Left ventricle myocardium inferior (tissue), 1 donor: Measurements from ENCODE around the gene SNN. TPM values are rescaled to one million over a fixed set of nuclear protein-coding genes. Genes with fewer than 3 reads are reported as not detected.

Experiments used
- DNase-seq: peaks from one replicate; pipeline ENCODE4 v3.0.0-alpha.2; 2020
- H3K27ac ChIP-seq: fragments of 200-600 bp; replicated peaks from 2 replicates; pipeline ENCODE4 v1.8.0; 2021
- H3K27me3 ChIP-seq: fragments of 200-600 bp; 2 replicates; pipeline ENCODE4 v1.8.0; 2021; ENCODE audit warnings: low read depth
- H3K36me3 ChIP-seq: fragments of 200-600 bp; 2 replicates; pipeline ENCODE4 v1.8.0; 2021
- H3K4me1 ChIP-seq: fragments of 200-600 bp; 2 replicates; pipeline ENCODE4 v1.8.0; 2021
- H3K4me3 ChIP-seq: fragments of 200-600 bp; 2 replicates; pipeline ENCODE4 v1.8.0; 2021; ENCODE audit warnings: mild to moderate bottlenecking, moderate library complexity
- H3K9me3 ChIP-seq: fragments of 200-600 bp; replicated peaks from 2 replicates; pipeline ENCODE4 v1.8.0; 2021
- intact Hi-C: fragments of 100-400 bp; cut with micrococcal nuclease; formaldehyde crosslinking; loops from one replicate; pipeline ENCODE4 v1.11.0; 2022
- total RNA-seq: library from RNA; stranded (reverse); fragmentation: NEBNext Ultra II Directional; extraction: Animal tissue kit (Norgen Biotek cat#: 25700); gene quantifications from one replicate; pipeline ENCODE4 v1.2.1, GENCODE V29; 2021
- TF ChIP-seq, protein P1 (sequence below): fragments of 200-600 bp; IDR thresholded peaks from 2 replicates; pipeline ENCODE4 v1.8.0; 2021; ENCODE audit warnings: antibody characterized with exemption, mild to moderate bottlenecking, borderline replicate concordance
- donor health status: DM: no; HTN: yes; CAD: no; lungs with severe emphysema.

SNN gene
- total RNA-seq, 1 donor from 2014 or later, result 28.2 TPM

DNA sequence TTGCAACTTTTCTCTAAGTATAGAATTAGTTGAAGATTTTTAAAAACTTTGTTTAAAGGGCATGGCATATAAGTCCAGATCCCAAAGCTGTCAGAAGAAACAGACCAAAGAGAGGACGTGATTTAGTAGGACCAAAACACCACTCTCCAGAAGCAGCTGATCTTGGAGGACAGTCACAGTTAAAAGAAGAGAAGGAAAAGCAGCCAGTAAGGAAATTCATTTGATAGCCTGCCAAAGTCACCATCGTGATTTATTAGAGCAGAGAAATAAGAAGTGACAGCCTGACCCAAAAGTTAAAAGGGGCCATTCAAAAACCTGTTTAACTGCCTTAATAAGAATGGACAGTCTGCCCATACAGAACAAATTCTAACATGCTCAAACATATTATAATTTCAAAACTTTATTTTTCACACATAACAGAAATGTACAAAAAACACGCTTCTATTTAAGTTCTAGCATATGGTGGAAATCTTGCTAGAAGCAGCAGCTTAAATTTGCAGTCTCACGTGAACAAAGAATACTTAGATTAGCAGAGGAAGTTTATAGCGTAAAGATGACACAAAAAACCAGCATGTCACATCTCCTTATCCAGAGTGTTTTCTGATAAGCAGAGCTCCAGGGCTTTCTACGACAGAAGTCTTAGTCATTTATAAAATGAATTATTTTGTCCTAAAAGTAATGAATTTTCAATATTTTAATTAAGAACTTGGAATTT, 37.2 kb downstream of the SNN start:
- Histone ChIP-seq H3K36me3 (peaks cover 17% of the 10 kb centered on the region), H3K4me1 (peaks cover 56% of the 10 kb centered on the region), H3K27ac (peak overlapping the region; percentile 86)

DNA sequence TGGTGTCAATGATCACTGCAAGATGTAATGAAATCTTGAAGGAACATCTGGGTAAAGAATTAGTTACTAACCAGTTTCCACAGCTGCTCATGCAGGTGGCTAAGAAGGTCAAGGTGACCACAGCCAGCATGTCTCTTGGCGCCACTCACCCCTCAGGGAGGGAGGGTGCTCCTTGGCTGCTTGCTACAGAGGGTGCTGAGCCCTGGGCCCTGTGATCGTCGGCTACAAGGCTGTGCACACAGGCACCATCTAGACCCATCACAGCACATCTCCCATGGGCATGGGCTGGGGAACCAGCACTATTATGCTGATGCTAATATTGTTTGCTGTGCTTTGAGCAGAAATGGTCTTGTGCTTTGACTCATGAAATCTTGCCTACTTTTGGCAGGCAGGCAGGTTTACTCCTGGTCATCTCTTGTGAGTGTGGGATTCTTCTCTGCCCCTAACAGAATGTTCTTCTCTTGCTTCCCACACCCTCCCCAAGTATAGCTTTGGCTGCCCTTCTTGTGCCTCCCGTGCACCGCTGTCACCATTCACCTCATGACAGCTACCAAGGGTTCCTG, 38.0 kb downstream of the SNN start:
- Histone ChIP-seq H3K4me3 (no peak overlapping the region), H3K4me1 (peaks cover 62% of the 10 kb centered on the region), H3K36me3 (peaks cover 16% of the 10 kb centered on the region), H3K27me3 (no peaks in the 10 kb centered on the region), H3K9me3 (no peaks in the 10 kb centered on the region), H3K27ac (peak overlapping the region; percentile 86)
- TF ChIP-seq, protein P1, sequence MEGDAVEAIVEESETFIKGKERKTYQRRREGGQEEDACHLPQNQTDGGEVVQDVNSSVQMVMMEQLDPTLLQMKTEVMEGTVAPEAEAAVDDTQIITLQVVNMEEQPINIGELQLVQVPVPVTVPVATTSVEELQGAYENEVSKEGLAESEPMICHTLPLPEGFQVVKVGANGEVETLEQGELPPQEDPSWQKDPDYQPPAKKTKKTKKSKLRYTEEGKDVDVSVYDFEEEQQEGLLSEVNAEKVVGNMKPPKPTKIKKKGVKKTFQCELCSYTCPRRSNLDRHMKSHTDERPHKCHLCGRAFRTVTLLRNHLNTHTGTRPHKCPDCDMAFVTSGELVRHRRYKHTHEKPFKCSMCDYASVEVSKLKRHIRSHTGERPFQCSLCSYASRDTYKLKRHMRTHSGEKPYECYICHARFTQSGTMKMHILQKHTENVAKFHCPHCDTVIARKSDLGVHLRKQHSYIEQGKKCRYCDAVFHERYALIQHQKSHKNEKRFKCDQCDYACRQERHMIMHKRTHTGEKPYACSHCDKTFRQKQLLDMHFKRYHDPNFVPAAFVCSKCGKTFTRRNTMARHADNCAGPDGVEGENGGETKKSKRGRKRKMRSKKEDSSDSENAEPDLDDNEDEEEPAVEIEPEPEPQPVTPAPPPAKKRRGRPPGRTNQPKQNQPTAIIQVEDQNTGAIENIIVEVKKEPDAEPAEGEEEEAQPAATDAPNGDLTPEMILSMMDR, result no peak
- DNase-seq, result peak; percentile 38
- intact Hi-C loops, result no loop called here

More for the DNA sequence above, 37.2 kb downstream of the SNN start:
- H3K27me3 ChIP-seq, result no peaks in the 10 kb centered on the region
- intact Hi-C loops, result no loop called here
- DNase-seq, result no peak
- TF ChIP-seq, protein P1, result no peak
- no peak overlapping the region for H3K4me3 ChIP-seq
- H3K9me3 ChIP-seq, result no peaks in the 10 kb centered on the region

DNA sequence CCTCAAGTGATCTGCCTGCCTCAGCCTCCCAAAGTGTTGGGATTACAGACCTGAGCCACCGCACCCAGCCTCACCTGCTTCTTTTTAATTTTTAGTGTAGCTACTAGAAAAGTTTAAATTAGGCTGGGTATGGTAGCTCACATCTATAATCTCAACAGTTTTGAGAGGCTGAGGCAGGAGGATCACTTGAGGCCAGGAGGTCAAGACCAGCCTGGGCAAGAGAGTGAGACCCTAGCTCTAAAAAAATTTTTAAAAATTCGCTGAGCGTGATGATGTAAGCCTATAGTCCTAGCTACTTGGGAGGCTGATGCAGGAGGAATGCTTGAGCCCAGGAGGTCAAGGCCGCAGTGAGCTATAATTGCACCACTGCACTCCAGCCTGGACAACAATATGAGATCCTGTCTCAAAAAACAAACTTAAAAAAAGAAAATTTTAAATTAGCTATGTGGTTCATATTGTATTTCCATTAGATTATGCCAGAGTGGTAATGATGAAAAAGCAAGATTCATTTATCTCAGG, 39.5 kb downstream of the SNN start:
- intact Hi-C loops, result no loop called here
- H3K4me3 ChIP-seq, result no peak overlapping the region
- DNase-seq, result no peak
- H3K9me3 ChIP-seq, result no peaks in the 10 kb centered on the region
- no peaks in the 10 kb centered on the region for H3K27me3 ChIP-seq
- TF ChIP-seq, protein P1, result no peak
- H3K4me1 ChIP-seq, result peaks cover 72% of the 10 kb centered on the region
- H3K36me3 ChIP-seq, result peaks cover 16% of the 10 kb centered on the region
- peak overlapping the region; percentile 86 for H3K27ac ChIP-seq

DNA sequence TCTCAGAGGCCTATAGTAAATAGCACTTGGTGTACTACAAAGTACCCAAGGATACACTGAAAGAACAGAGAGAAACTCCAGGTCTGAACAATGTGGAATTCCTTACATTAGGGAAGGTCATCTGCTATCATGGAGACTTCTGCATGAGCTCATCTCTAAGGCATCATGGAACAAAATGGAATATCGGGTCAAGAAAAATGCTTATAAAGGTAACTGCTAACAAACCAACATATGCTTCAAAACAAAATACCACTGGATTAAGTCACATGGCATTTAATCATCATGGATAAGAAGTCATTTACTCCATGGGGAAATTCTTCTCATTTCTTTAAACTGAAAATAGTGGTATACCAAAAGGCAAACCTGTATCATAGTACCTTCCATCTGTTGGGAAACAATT, 40.2 kb downstream of the SNN start:
- intact Hi-C loops, result no loop called here
- no peaks in the 10 kb centered on the region for H3K27me3 ChIP-seq
- peaks cover 72% of the 10 kb centered on the region for H3K4me1 ChIP-seq
- H3K4me3 ChIP-seq, result no peak overlapping the region
- TF ChIP-seq, protein P1, result no peak
- no peaks in the 10 kb centered on the region for H3K9me3 ChIP-seq
- DNase-seq, result no peak
- peaks cover 16% of the 10 kb centered on the region for H3K36me3 ChIP-seq
- H3K27ac ChIP-seq, result peak overlapping the region; percentile 86

DNA sequence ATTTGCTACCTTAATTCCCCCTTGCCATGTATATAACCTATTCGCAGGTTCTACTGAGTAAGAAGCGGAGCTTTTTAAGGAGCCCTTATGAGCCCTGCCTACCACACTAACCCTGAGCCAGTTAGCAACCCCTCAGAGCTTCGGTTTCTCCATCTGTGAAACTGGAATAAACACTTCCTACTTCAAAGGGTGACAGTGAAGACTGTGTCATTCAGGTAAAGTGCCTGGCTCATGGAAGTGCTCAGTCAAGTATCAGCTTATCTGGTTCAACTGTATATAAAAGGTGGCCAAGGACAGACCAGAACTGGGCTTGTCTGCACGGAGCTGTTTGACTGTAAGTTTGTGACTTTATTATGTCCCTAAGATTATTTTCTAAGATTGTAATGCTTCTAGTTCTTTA, 43.4 kb downstream of the SNN start:
- Histone ChIP-seq H3K4me1 (peaks cover 43% of the 10 kb centered on the region), H3K4me3 (no peak overlapping the region), H3K27me3 (no peaks in the 10 kb centered on the region), H3K27ac (peak overlapping the region; percentile 9), H3K9me3 (no peaks in the 10 kb centered on the region), H3K36me3 (peaks cover 21% of the 10 kb centered on the region)
- no peak for DNase-seq
- TF ChIP-seq, protein P1, result no peak
- intact Hi-C loops, result loop anchor here (10.0 kb wide), 1 partner anchor 177 kb away; no protein-coding TSS in a partner anchor
